NB4 (cell line): Measurements from ENCODE around the gene DNAAF3.

Experiments
- MYC ChIP-seq: IDR thresholded peaks from 2 replicates; pipeline ENCODE4 v1.6.1; 2011; ENCODE audit warnings: low read depth, low read length
- POLR2A ChIP-seq: IDR thresholded peaks from 2 replicates; pipeline ENCODE4 v1.6.1; 2011; ENCODE audit warnings: mild to moderate bottlenecking; ENCODE audit not compliant: insufficient read length; ENCODE audit errors: extremely low read depth
- TF ChIP-seq, protein P1 (sequence below): IDR thresholded peaks from one replicate; pipeline ENCODE4 v1.5.1; 2012; ENCODE audit warnings: low read depth, low read length
- TF ChIP-seq, protein P2 (sequence below): IDR thresholded peaks from 2 replicates; pipeline ENCODE4 v1.6.1; 2011; ENCODE audit warnings: low read depth, low read length

DNA sequence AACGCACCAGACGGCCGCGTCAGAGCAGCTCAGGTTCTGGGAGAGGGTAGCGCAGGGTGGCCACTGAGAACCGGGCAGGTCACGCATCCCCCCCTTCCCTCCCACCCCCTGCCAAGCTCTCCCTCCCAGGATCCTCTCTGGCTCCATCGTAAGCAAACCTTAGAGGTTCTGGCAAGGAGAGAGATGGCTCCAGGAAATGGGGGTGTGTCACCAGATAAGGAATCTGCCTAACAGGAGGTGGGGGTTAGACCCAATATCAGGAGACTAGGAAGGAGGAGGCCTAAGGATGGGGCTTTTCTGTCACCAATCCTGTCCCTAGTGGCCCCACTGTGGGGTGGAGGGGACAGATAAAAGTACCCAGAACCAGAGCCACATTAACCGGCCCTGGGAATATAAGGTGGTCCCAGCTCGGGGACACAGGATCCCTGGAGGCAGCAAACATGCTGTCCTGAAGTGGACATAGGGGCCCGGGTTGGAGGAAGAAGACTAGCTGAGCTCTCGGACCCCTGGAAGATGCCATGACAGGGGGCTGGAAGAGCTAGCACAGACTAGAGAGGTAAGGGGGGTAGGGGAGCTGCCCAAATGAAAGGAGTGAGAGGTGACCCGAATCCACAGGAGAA, 50.9 kb downstream of the DNAAF3 start:
- no peak for TF ChIP-seq MYC
- no peak for TF ChIP-seq POLR2A
- TF ChIP-seq, protein P1, sequence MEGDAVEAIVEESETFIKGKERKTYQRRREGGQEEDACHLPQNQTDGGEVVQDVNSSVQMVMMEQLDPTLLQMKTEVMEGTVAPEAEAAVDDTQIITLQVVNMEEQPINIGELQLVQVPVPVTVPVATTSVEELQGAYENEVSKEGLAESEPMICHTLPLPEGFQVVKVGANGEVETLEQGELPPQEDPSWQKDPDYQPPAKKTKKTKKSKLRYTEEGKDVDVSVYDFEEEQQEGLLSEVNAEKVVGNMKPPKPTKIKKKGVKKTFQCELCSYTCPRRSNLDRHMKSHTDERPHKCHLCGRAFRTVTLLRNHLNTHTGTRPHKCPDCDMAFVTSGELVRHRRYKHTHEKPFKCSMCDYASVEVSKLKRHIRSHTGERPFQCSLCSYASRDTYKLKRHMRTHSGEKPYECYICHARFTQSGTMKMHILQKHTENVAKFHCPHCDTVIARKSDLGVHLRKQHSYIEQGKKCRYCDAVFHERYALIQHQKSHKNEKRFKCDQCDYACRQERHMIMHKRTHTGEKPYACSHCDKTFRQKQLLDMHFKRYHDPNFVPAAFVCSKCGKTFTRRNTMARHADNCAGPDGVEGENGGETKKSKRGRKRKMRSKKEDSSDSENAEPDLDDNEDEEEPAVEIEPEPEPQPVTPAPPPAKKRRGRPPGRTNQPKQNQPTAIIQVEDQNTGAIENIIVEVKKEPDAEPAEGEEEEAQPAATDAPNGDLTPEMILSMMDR: no peak
- TF ChIP-seq, protein P2, sequence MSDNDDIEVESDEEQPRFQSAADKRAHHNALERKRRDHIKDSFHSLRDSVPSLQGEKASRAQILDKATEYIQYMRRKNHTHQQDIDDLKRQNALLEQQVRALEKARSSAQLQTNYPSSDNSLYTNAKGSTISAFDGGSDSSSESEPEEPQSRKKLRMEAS: no peak
